BLaER1 (cell line): ENCODE measurements around the gene KCNAB1.

ENCODE experiments used
- H3K27ac ChIP-seq: shearing (Covaris generic); formaldehyde crosslinking; 2 replicates; pipeline ENCODE4 v1.8.1; 2022
- H3K27me3 ChIP-seq: shearing (Covaris generic); formaldehyde crosslinking; 2 replicates; pipeline ENCODE4 v1.8.1; 2022
- H3K36me3 ChIP-seq: shearing (Covaris generic); formaldehyde crosslinking; 2 replicates; pipeline ENCODE4 v1.8.1; 2022
- H3K4me1 ChIP-seq: shearing (Covaris generic); formaldehyde crosslinking; 2 replicates; pipeline ENCODE4 v1.8.1; 2022
- H3K4me2 ChIP-seq: shearing (Covaris generic); formaldehyde crosslinking; 2 replicates; pipeline ENCODE4 v1.8.1; 2022
- H3K4me3 ChIP-seq: shearing (Covaris generic); formaldehyde crosslinking; 2 replicates; pipeline ENCODE4 v1.8.1; 2022
- H3K9ac ChIP-seq: shearing (Covaris generic); formaldehyde crosslinking; 2 replicates; pipeline ENCODE4 v1.8.1; 2022
- H3K9me3 ChIP-seq: shearing (Covaris generic); formaldehyde crosslinking; 2 replicates; pipeline ENCODE4 v1.8.1; 2022
- H4K20me1 ChIP-seq: shearing (Covaris generic); formaldehyde crosslinking; 2 replicates; pipeline ENCODE4 v1.8.1; 2022
- Cebpa-rat ChIP-seq: shearing (Covaris generic); IDR thresholded peaks from 2 replicates; pipeline ENCODE4 v1.8.1; 2022

The KCNAB1 gene

GRCh38 chr3:156483961-156484787 lies 363.8 kb downstream of the KCNAB1 start:
- Histone ChIP-seq H3K27ac (peak overlapping the region; percentile 60), H3K4me3 (no peak overlapping the region), H3K27me3 (no peaks in the 10 kb centered on the region), H3K4me1 (peaks cover 32% of the 10 kb centered on the region), H4K20me1 (no peaks in the 10 kb centered on the region), H3K9ac (peak overlapping the region; percentile 53; the same call in 1 of the 2 replicates), H3K4me2 (peak overlapping the region; percentile 71), H3K9me3 (no peaks in the 10 kb centered on the region), H3K36me3 (no peaks in the 10 kb centered on the region)
- TF ChIP-seq Cebpa-rat: no peak

DNA sequence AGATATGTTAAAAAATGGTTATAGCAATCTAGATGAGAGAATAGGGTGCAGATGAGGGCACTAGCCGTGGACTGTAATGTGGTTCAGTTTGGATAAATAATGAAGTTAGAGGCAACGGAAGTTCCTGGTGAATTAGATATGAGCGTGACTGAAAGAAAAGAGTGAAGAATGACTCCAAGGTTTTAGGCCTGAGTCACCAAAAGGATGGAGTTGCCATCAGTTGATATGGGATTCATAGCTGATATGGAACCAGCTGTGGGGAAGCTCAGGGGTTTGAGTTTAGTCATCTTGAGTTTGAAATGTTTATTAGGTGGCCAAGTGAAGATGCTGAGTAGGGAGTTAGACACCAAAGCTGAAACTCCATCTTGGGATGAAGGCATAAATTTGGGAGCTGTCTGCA lies 368.4 kb downstream of the KCNAB1 start:
- no peak overlapping the region for H3K4me3 ChIP-seq
- no peak for TF ChIP-seq Cebpa-rat
- H3K27ac ChIP-seq: no peak overlapping the region
- H3K4me1 ChIP-seq: peaks cover 20% of the 10 kb centered on the region
- H4K20me1 ChIP-seq: no peaks in the 10 kb centered on the region
- no peaks in the 10 kb centered on the region for H3K27me3 ChIP-seq
- H3K9me3 ChIP-seq: no peaks in the 10 kb centered on the region
- no peak overlapping the region for H3K4me2 ChIP-seq
- H3K9ac ChIP-seq: no peak overlapping the region
- no peaks in the 10 kb centered on the region for H3K36me3 ChIP-seq

- no peaks in the 10 kb centered on the region for H4K20me1 ChIP-seq
- no peak for TF ChIP-seq Cebpa-rat
- H3K36me3 ChIP-seq: no peaks in the 10 kb centered on the region
- H3K9me3 ChIP-seq: no peaks in the 10 kb centered on the region
- H3K4me1 ChIP-seq: peaks cover 12% of the 10 kb centered on the region
- H3K4me3 ChIP-seq: no peak overlapping the region
- H3K27me3 ChIP-seq: no peaks in the 10 kb centered on the region
- H3K4me2 ChIP-seq: no peak overlapping the region
- H3K9ac ChIP-seq: no peak overlapping the region
- no peak overlapping the region for H3K27ac ChIP-seq
Observed at GRCh38 chr3:156489462-156489911, 369.1 kb downstream of the KCNAB1 start.

GRCh38 chr3:156491192-156491591 lies 370.8 kb downstream of the KCNAB1 start:
- Histone ChIP-seq H3K4me2 (no peak overlapping the region), H3K9me3 (peaks cover 9% of the 10 kb centered on the region; the same call in 1 of the 2 replicates), H3K4me1 (no peaks in the 10 kb centered on the region), H3K27ac (no peak overlapping the region), H3K36me3 (no peaks in the 10 kb centered on the region), H4K20me1 (no peaks in the 10 kb centered on the region), H3K4me3 (no peak overlapping the region), H3K9ac (no peak overlapping the region), H3K27me3 (no peaks in the 10 kb centered on the region)
- TF ChIP-seq Cebpa-rat: no peak

- no peak overlapping the region for H3K4me3 ChIP-seq
- no peaks in the 10 kb centered on the region for H3K36me3 ChIP-seq
- TF ChIP-seq Cebpa-rat: no peak
- no peaks in the 10 kb centered on the region for H3K4me1 ChIP-seq
- no peaks in the 10 kb centered on the region for H4K20me1 ChIP-seq
- H3K27ac ChIP-seq: no peak overlapping the region
- H3K9me3 ChIP-seq: peaks cover 12% of the 10 kb centered on the region; the same call in 1 of the 2 replicates
- H3K4me2 ChIP-seq: no peak overlapping the region
- no peak overlapping the region for H3K9ac ChIP-seq
- no peaks in the 10 kb centered on the region for H3K27me3 ChIP-seq
Observed at GRCh38 chr3:156492801-156493261, 372.5 kb downstream of the KCNAB1 start.

DNA sequence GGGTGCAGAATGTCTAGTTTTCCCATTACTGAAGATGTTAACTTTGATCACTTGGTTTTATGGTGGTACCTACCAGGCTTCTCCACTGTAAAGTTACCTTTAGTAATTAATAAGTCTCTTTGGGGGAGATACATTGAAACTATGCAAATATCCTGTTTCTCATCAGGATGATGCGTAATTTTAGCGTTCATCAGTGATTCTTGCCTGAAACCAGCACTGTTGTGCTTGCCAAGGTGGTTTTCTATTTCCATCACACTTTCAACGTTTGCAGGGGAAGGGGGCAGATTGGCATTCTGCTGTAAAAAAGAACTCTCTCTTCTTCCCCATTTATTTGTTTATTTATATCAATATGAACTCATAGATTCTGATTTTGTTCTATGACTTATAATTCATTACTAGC lies 373.5 kb downstream of the KCNAB1 start:
- peaks cover 21% of the 10 kb centered on the region for H3K9me3 ChIP-seq
- no peak overlapping the region for H3K4me2 ChIP-seq
- no peaks in the 10 kb centered on the region for H3K27me3 ChIP-seq
- H3K27ac ChIP-seq: no peak overlapping the region
- no peak for TF ChIP-seq Cebpa-rat
- no peaks in the 10 kb centered on the region for H4K20me1 ChIP-seq
- H3K4me3 ChIP-seq: no peak overlapping the region
- no peak overlapping the region for H3K9ac ChIP-seq
- no peaks in the 10 kb centered on the region for H3K4me1 ChIP-seq
- no peaks in the 10 kb centered on the region for H3K36me3 ChIP-seq

- no peaks in the 10 kb centered on the region for H3K4me1 ChIP-seq
Observed at GRCh38 chr3:156495816-156496215, 375.4 kb downstream of the KCNAB1 start.

DNA sequence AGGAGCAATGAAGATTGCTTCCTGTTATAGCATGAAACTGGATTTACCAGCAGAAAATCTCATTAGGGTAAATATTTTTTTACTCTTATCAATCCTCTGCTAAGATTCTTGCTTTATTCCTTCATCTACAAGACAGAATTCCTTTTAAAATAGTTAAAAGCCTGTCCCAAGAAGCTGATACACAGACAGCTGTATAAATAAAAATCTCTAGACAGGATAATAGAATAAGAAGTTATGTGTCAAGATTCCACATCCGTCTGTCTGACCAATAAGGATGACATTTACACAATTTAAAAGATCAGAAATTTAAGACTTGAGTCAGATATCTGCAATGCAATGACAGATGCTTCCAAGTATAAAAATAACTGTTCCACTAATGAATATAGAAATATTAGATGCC lies 376.9 kb downstream of the KCNAB1 start:
- Histone ChIP-seq H3K36me3 (no peaks in the 10 kb centered on the region), H4K20me1 (no peaks in the 10 kb centered on the region), H3K27me3 (no peaks in the 10 kb centered on the region), H3K9me3 (peaks cover 22% of the 10 kb centered on the region), H3K4me3 (no peak overlapping the region), H3K27ac (no peak overlapping the region), H3K9ac (no peak overlapping the region), H3K4me2 (no peak overlapping the region), H3K4me1 (no peaks in the 10 kb centered on the region)
- TF ChIP-seq Cebpa-rat: no peak

More at GRCh38 chr3:156495816-156496215, 375.4 kb downstream of the KCNAB1 start:
- H3K27me3 ChIP-seq: no peaks in the 10 kb centered on the region
- no peak for TF ChIP-seq Cebpa-rat
- H3K4me2 ChIP-seq: no peak overlapping the region
- no peaks in the 10 kb centered on the region for H3K36me3 ChIP-seq
- H3K27ac ChIP-seq: no peak overlapping the region
- no peaks in the 10 kb centered on the region for H4K20me1 ChIP-seq
- H3K4me3 ChIP-seq: no peak overlapping the region
- H3K9me3 ChIP-seq: peaks cover 22% of the 10 kb centered on the region
- H3K9ac ChIP-seq: no peak overlapping the region

DNA sequence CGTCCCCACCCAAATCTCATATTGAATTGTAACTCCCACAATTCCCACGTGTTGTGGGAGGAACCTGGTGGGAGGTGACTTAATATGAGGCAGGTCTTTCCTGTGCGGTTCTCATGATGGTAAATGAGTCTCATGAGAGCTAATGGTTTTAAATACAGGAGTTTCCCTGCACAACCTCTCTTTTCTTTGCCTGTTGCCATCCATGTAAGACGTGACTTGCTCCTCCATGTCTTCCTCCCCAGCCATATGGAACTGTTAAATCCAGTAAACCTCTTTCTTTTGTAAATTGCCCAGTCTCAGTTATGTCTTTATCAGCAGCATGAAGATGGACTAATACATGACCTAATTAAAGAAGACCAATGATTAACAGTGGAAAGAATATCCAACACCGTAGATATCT lies 377.9 kb downstream of the KCNAB1 start:
- peaks cover 22% of the 10 kb centered on the region for H3K9me3 ChIP-seq
- H3K4me2 ChIP-seq: no peak overlapping the region
- H3K4me1 ChIP-seq: no peaks in the 10 kb centered on the region
- H3K4me3 ChIP-seq: no peak overlapping the region
- no peak overlapping the region for H3K9ac ChIP-seq
- no peak for TF ChIP-seq Cebpa-rat
- no peak overlapping the region for H3K27ac ChIP-seq
- no peaks in the 10 kb centered on the region for H3K36me3 ChIP-seq
- no peaks in the 10 kb centered on the region for H3K27me3 ChIP-seq
- H4K20me1 ChIP-seq: no peaks in the 10 kb centered on the region

GRCh38 chr3:156507285-156507684 lies 386.9 kb downstream of the KCNAB1 start:
- Histone ChIP-seq H3K4me2 (no peak overlapping the region), H3K27me3 (no peaks in the 10 kb centered on the region), H3K4me3 (no peak overlapping the region), H3K9ac (no peak overlapping the region), H4K20me1 (no peaks in the 10 kb centered on the region), H3K36me3 (no peaks in the 10 kb centered on the region), H3K27ac (no peak overlapping the region), H3K9me3 (no peaks in the 10 kb centered on the region), H3K4me1 (no peaks in the 10 kb centered on the region)
- TF ChIP-seq Cebpa-rat: no peak
